HG02763 (cell line): Measurements from ENCODE around the gene OST4.

Source experiments
- ATAC-seq: cut with Tn5 transposase; IDR thresholded peaks from one replicate; pipeline ENCODE4 v1.9.1; 2021; ENCODE audit warnings: mild to moderate bottlenecking, moderate library complexity; ENCODE audit not compliant: unreplicated experiment

The OST4 gene

GRCh38 chr2:27027211-27027651, 44.2 kb downstream of the OST4 start:
- no peak for ATAC-seq

DNA sequence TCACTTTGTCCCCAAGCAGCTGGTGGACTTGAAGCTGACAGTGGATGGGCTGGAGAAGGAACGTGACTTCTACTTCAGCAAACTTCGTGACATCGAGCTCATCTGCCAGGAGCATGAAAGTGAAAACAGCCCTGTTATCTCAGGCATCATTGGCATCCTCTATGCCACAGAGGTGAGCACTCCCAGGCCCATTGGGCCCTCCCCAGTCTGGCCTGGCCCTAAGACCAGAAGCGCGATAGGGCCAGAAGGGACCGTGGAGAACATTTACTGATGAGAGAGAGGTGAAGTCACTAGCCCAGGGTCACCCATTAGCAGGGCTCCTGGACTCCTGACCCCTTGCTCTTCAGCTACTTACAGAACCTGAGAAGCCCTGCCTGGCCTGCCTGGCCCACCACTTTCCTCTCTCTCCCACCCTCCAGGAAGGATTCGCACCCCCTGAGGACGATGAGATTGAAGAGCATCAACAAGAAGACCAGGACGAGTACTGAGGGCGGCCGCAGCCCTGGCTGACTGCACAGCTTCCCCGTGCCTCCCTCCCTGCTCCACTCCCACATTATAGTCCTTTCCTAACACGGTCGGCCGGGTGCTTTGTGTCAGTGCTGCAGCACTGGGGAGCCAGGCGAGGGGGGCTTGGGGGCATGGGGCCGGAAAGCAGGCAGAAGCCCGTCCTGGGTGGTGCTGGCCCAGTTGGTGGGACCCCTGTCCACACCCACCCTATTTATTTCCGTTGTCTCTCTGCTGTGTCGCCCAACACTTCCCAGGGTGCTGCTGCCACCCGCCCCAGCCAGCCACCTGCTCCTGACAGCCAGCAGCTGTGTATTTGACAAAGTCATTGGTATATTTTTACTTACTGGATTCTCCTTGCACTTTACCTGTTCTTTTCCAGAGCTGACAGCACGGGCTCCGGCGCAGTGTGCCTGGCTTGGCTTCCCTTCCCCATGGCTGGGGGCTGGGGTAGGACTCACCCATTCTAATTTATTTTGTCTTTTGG, 45.3 kb downstream of the OST4 start:
- no peak for ATAC-seq

DNA sequence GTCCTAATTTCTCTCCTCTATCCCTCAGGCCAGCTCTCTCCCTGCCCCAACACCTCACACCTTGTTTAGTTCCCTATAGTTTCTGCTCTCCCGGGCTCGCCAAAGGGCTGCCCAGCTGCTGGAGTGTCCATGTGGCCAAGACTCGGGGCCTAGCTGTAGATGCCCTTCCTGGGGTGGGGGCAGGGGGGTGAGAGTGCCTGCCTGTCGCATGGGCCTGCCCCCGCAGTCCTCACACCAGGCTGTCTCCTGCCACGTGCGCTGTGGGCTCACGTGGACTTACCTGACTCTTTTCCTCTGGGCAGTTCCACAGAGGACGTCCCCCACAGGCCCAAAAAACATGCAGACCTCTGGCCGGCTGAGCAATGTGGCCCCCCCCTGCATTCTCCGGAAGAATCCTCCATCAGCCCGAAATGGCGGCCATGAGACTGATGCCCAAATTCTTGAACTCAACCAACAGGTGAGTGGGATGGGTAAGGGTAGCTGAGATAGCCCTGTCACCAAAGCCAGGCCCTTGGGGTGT, 46.1 kb downstream of the OST4 start:
- ATAC-seq, result no peak

DNA sequence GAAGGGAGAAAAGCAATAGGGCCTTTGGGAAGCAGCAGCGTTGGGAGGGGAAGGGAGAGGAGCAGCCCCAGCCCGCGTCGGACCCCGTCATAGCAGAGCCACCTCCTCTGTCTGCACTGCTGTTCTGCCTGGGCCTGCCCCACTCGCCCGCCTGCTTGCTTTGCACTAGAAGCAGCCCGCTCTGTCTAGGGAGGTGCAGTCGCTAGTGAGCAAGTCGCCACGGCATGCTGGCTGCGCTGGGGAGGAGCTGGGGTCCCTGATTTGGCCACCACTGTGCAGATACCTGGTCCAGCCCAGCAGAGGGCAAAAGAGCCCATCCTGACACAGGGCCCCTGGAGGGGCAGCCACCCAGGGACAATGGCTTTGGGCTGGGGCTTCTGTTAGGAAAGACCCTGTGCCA, 46.6 kb downstream of the OST4 start:
- ATAC-seq, result no peak

DNA sequence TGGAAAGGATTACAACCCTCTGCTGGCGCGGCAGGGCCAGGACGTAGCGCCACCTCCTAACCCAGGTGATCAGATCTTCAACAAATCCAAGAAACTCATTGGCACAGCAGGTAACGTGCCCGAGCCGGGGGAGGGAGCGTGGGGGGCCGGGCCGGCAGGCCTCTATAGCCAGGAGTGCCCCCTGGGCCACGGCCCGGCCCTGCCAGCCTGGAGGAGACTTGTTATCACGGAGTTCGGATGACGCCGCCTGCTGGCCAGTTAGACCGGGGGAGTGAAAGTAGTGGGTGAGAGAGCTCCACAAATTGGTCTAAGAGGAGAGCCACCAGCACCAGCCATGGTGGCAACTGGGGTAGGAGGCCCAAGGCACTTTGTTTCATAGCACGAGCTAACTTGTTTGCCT, 47.3 kb downstream of the OST4 start:
- ATAC-seq, result no peak

GRCh38 chr2:27023740-27024139, 47.7 kb downstream of the OST4 start:
- no peak for ATAC-seq

GRCh38 chr2:27021253-27022049, 50.0 kb downstream of the OST4 start:
- no peak for ATAC-seq
